CD14-positive monocyte (primary cell): ENCODE data around the gene RFX1. TPM values are rescaled to one million over a fixed set of nuclear protein-coding genes. Genes with fewer than 3 reads are reported as not detected.
A peak's percentile ranks its signal among the peaks of the same experiment; 100 is the strongest.

ENCODE experiments used
- DNase-seq, 3 donors: peaks; one replicate each; pipeline ENCODE4 v3.0.0-alpha.2; 2011 to 2022
- H2AFZ ChIP-seq: 2 replicates; pipeline ENCODE4 v1.6.0; 2012; ENCODE audit warnings: mild to moderate bottlenecking, low read depth, low read length, inconsistent platforms; ENCODE audit not compliant: insufficient read depth, poor library complexity, severe bottlenecking
- H3K27ac ChIP-seq, 2 donors: 1 replicate in 1 of 2; 2 replicates in 1 of 2; pipeline ENCODE4 v1.5.1; 2012 to 2013; ENCODE audit warnings: low read length in 2 of 2, control low read depth in 1 of 2, inconsistent platforms in 1 of 2, low read depth in 1 of 2, mild to moderate bottlenecking in 1 of 2
- H3K27me3 ChIP-seq, 2 donors: one replicate each; pipeline versions ENCODE4 v1.6.0 to v1.6.1; 2011 to 2013; ENCODE audit warnings: low read length in 2 of 2; ENCODE audit not compliant: control insufficient read depth in 2 of 2, insufficient read depth in 2 of 2
- H3K36me3 ChIP-seq, 2 donors: replicated peaks in 1 of 2; 1 replicate in 1 of 2; 2 replicates in 1 of 2; pipeline versions ENCODE4 v1.5.1 to v1.6.1; 2012 to 2013; ENCODE audit warnings: low read length in 2 of 2, control low read depth in 1 of 2, inconsistent platforms in 1 of 2, mild to moderate bottlenecking in 1 of 2; ENCODE audit not compliant: insufficient read depth in 2 of 2, control insufficient read depth in 1 of 2
- H3K4me1 ChIP-seq, 2 donors: 1 replicate in 1 of 2; 2 replicates in 1 of 2; pipeline versions ENCODE4 v1.5.1 to v1.6.1; 2012 to 2013; ENCODE audit warnings: low read length in 2 of 2, control low read depth in 1 of 2, inconsistent platforms in 1 of 2, mild to moderate bottlenecking in 1 of 2, moderate library complexity in 1 of 2; ENCODE audit not compliant: insufficient read depth in 2 of 2, control insufficient read depth in 1 of 2
- H3K4me2 ChIP-seq: replicated peaks from 2 replicates; pipeline ENCODE3; 2012; ENCODE audit warnings: low read length, moderate library complexity, mild to moderate bottlenecking; ENCODE audit not compliant: poor library complexity, severe bottlenecking; ENCODE audit errors: extremely low read depth
- H3K4me3 ChIP-seq, 3 experiments: fragments of 200-600 bp in 1 of 3; sonication (generic) in 1 of 3; replicated peaks in 1 of 3; 1 replicate in 2 of 3; 2 replicates in 1 of 3; pipeline ENCODE4 v1.5.1; 2011 to 2013; ENCODE audit warnings: low read length in 3 of 3, mild to moderate bottlenecking in 3 of 3, control low read depth in 2 of 3, low read depth in 2 of 3, inconsistent platforms in 1 of 3, moderate library complexity in 1 of 3
- H3K79me2 ChIP-seq: 2 replicates; pipeline ENCODE4 v1.6.0; 2012; ENCODE audit warnings: mild to moderate bottlenecking, control low read depth, inconsistent platforms, low read length, moderate library complexity; ENCODE audit not compliant: insufficient read depth
- H3K9ac ChIP-seq: 2 replicates; pipeline ENCODE4 v1.6.0; 2017; ENCODE audit warnings: low read length, mild to moderate bottlenecking; ENCODE audit not compliant: insufficient read depth, poor library complexity, severe bottlenecking
- H3K9me3 ChIP-seq, 2 donors: replicated peaks in 1 of 2; 1 replicate in 1 of 2; 2 replicates in 1 of 2; pipeline versions ENCODE4 v1.5.1 to v1.6.1; 2012 to 2013; ENCODE audit warnings: low read length in 2 of 2, control low read depth in 1 of 2; ENCODE audit not compliant: control insufficient read depth in 1 of 2, insufficient read depth in 1 of 2
- H4K20me1 ChIP-seq: 2 replicates; pipeline ENCODE4 v1.6.0; 2012; ENCODE audit warnings: mild to moderate bottlenecking, low read length, control low read depth, moderate library complexity; ENCODE audit not compliant: insufficient read depth
- H3K27ac Mint-ChIP-seq, 7 donors: one replicate each; pipeline ENCODE4 v1.8.0; 2020; ENCODE audit warnings: mild to moderate bottlenecking in 7 of 7, mixed read lengths in 7 of 7, moderate library complexity in 6 of 7, inconsistent platforms in 2 of 7
- H3K27me3 Mint-ChIP-seq, 3 donors: one replicate each; pipeline ENCODE4 v1.8.0; 2021 to 2022; ENCODE audit warnings: low read depth in 3 of 3, mild to moderate bottlenecking in 3 of 3, mixed read lengths in 3 of 3, moderate library complexity in 3 of 3, inconsistent platforms in 1 of 3
- H3K36me3 Mint-ChIP-seq, 2 donors: one replicate each; pipeline ENCODE4 v1.8.0; 2020; ENCODE audit warnings: mixed read lengths in 2 of 2, inconsistent platforms in 1 of 2, mild to moderate bottlenecking in 1 of 2
- H3K4me1 Mint-ChIP-seq: one replicate; pipeline ENCODE4 v1.8.0; 2020; ENCODE audit warnings: mild to moderate bottlenecking, mixed read lengths
- H3K4me3 Mint-ChIP-seq, 2 donors: one replicate each; pipeline ENCODE4 v1.8.0; 2020; ENCODE audit warnings: mild to moderate bottlenecking in 2 of 2, mixed read lengths in 2 of 2, moderate library complexity in 1 of 2
- H3K9me3 Mint-ChIP-seq, 7 donors: one replicate each; pipeline ENCODE4 v1.8.0; 2020 to 2022; ENCODE audit warnings: mixed read lengths in 7 of 7, mild to moderate bottlenecking in 6 of 7, moderate library complexity in 6 of 7, inconsistent platforms in 2 of 7
- CTCF ChIP-seq: fragments of 200-600 bp; IDR thresholded peaks from one replicate; pipeline ENCODE4 v1.8.0; 2022; ENCODE audit warnings: antibody characterized with exemption, mild to moderate bottlenecking
- WGBS: methylation state at CpG from one replicate; pipeline ENCODE4 v1.1.5; 2013; ENCODE audit warnings: missing lambda C conversion rate; ENCODE audit not compliant: insufficient coverage; 5-methylcytosine and 5-hydroxymethylcytosine counted together
- intact Hi-C, 2 donors: fragments of 100-400 bp; cut with micrococcal nuclease; formaldehyde crosslinking; loops; one replicate each; pipeline versions ENCODE4 v1.15.0 to v1.15.1; 2023
- polyA plus RNA-seq, 3 donors: library from polyadenylated mRNA; depleted of rRNA in 1 of 3; unstranded in 2 of 3; stranded (reverse) in 1 of 3; fragments of 300-500 nt in 2 of 3; fragments of >200 nt in 1 of 3; fragmentation: Illumina TruSeq in 2 of 3; gene quantifications; 1 replicate in 2 of 3; 2 replicates in 1 of 3; pipeline ENCODE4 v1.2.3, GENCODE V29; 2012 to 2021

The RFX1 gene
- polyA plus RNA-seq, 3 donors = 0.89 to 12.8 (median 0.95) TPM

- peaks cover 44 to 45% of the 10 kb centered on the region in 2 donors for H3K36me3 Mint-ChIP-seq
Measured at GRCh38 chr19:14053500-14053899, 47.4 kb upstream of the RFX1 start.

GRCh38 chr19:14053032-14053431 is 46.9 kb upstream of the RFX1 start:
- H3K27me3 Mint-ChIP-seq = peaks cover 36 to 42% (median 39%) of the 10 kb centered on the region in 3 donors
- peaks cover 44 to 50% of the 10 kb centered on the region in 2 donors for H3K36me3 Mint-ChIP-seq
- H3K4me2 ChIP-seq = no peak overlapping the region
- H4K20me1 ChIP-seq = peaks cover 8% of the 10 kb centered on the region
- no peak overlapping the region for H3K4me3 ChIP-seq
- H3K27ac ChIP-seq = no peak overlapping the region
- intact Hi-C loops = no loop called here
- TF ChIP-seq CTCF = no peak
- H3K9me3 ChIP-seq = peaks cover 5 to 10% of the 10 kb centered on the region in 2 donors
- peaks cover 4 to 23% of the 10 kb centered on the region in 2 donors for H3K27me3 ChIP-seq
- DNase-seq = no peak
- H3K9me3 Mint-ChIP-seq = peaks cover 5 to 13% (median 10%) of the 10 kb centered on the region in 7 donors
- peaks cover 4 to 5% of the 10 kb centered on the region in 2 donors for H3K4me1 ChIP-seq
- no peak overlapping the region for H3K9ac ChIP-seq
- peaks cover 12% of the 10 kb centered on the region for H3K4me1 Mint-ChIP-seq
- H3K27ac Mint-ChIP-seq = peak overlapping the region in 1 of 7 donors; percentile 9
- H3K79me2 ChIP-seq = no peaks in the 10 kb centered on the region
- peaks cover 37 to 49% of the 10 kb centered on the region in 2 donors for H3K36me3 ChIP-seq
- 96% methylated on average over 3 of the region's 3 CpGs for WGBS
- H2AFZ ChIP-seq = no peak overlapping the region
- no peak overlapping the region for H3K4me3 Mint-ChIP-seq

More at GRCh38 chr19:14053500-14053899, 47.4 kb upstream of the RFX1 start:
- H4K20me1 ChIP-seq = peaks cover 8% of the 10 kb centered on the region
- H3K4me2 ChIP-seq = no peak overlapping the region
- no peak for DNase-seq
- Mint-ChIP-seq H3K27ac (no peak overlapping the region), H3K9me3 (peaks cover 5 to 16% (median 10%) of the 10 kb centered on the region in 7 donors), H3K4me3 (no peak overlapping the region), H3K27me3 (peaks cover 40 to 46% (median 43%) of the 10 kb centered on the region in 3 donors), H3K4me1 (peaks cover 16% of the 10 kb centered on the region)
- no peak overlapping the region for H3K4me3 ChIP-seq
- H3K4me1 ChIP-seq = peaks cover 5 to 6% of the 10 kb centered on the region in 2 donors
- H2AFZ ChIP-seq = no peak overlapping the region
- peaks cover 5 to 10% of the 10 kb centered on the region in 2 donors for H3K9me3 ChIP-seq
- peaks cover 9 to 28% of the 10 kb centered on the region in 2 donors for H3K27me3 ChIP-seq
- H3K36me3 ChIP-seq = peaks cover 37 to 46% of the 10 kb centered on the region in 2 donors
- intact Hi-C loops = no loop called here
- no peaks in the 10 kb centered on the region for H3K79me2 ChIP-seq
- TF ChIP-seq CTCF = no peak
- H3K27ac ChIP-seq = no peak overlapping the region
- H3K9ac ChIP-seq = no peak overlapping the region
- WGBS = 94% methylated on average over 11 of the region's 11 CpGs
